Glomerular visceral epithelial cell (primary cell): Measurements from ENCODE around the gene DOCK1.
"Not testable (repeated sequence)": the region's sequence is repeated elsewhere in the genome, so short reads cannot be mapped to it uniquely, and the experiment has no call there.

Experiments
- DNase-seq: peaks from one replicate; pipeline ENCODE4 v3.0.0-alpha.2; 2016; ENCODE audit errors: extremely low spot score

Gene DOCK1

GRCh38 chr10:126924915-126925300 is 19.7 kb downstream of the DOCK1 start:
- DNase-seq, result no peak

- no peak for DNase-seq
Measured at GRCh38 chr10:126926568-126926967, 21.3 kb downstream of the DOCK1 start.

GRCh38 chr10:126927799-126928198 is 22.6 kb downstream of the DOCK1 start:
- no peak for DNase-seq

- DNase-seq, result no peak
Measured at GRCh38 chr10:126928274-126928673, 23.0 kb downstream of the DOCK1 start.

GRCh38 chr10:126929391-126929790 is 24.2 kb downstream of the DOCK1 start:
- no peak for DNase-seq

- DNase-seq, result no peak
Measured at GRCh38 chr10:126930131-126930882, 25.1 kb downstream of the DOCK1 start.

- DNase-seq, result no peak
Measured at GRCh38 chr10:126930883-126931503, 25.8 kb downstream of the DOCK1 start.

- no peak for DNase-seq
Measured at GRCh38 chr10:126931544-126931943, 26.3 kb downstream of the DOCK1 start.

GRCh38 chr10:126932516-126932915 is 27.3 kb downstream of the DOCK1 start:
- DNase-seq, result no peak

- DNase-seq, result no peak
Measured at GRCh38 chr10:126933116-126933515, 27.9 kb downstream of the DOCK1 start.

- DNase-seq, result peak; percentile 53
Measured at GRCh38 chr10:126935263-126935946, 30.2 kb downstream of the DOCK1 start.

- no peak for DNase-seq
Measured at GRCh38 chr10:126937026-126937425, 31.8 kb downstream of the DOCK1 start.

- DNase-seq, result not testable (repeated sequence)
Measured at GRCh38 chr10:126938121-126938520, 32.9 kb downstream of the DOCK1 start.

- DNase-seq, result no peak
Measured at GRCh38 chr10:126939706-126940105, 34.5 kb downstream of the DOCK1 start.

- DNase-seq, result no peak
Measured at GRCh38 chr10:126940670-126941310, 35.6 kb downstream of the DOCK1 start.

- no peak for DNase-seq
Measured at GRCh38 chr10:126944191-126944590, 39.0 kb downstream of the DOCK1 start.

GRCh38 chr10:126945351-126946030 is 40.3 kb downstream of the DOCK1 start:
- DNase-seq, result no peak

GRCh38 chr10:126946746-126947145 is 41.5 kb downstream of the DOCK1 start:
- DNase-seq, result no peak

- no peak for DNase-seq
Measured at GRCh38 chr10:126948355-126949160, 43.3 kb downstream of the DOCK1 start.

- DNase-seq, result no peak
Measured at GRCh38 chr10:126949161-126949503, 43.9 kb downstream of the DOCK1 start.
